B cell (primary cell): ENCODE measurements around the gene KCNA3. TPM values are rescaled to one million over a fixed set of nuclear protein-coding genes. Genes with fewer than 3 reads are reported as not detected.

Experiments
- ATAC-seq: fragments of 200-7000 bp; cut with Tn5 transposase; one replicate; pipeline ENCODE4 v1.10.0; 2021; ENCODE audit warnings: low read depth, mild to moderate bottlenecking, moderate number of reproducible peaks, moderate library complexity
- CTCF ChIA-PET: fragments of 350-600 bp; sonication (Branson Sonifier 250); formaldehyde crosslinking; loops from one replicate; lab custom pipeline; 2021; ENCODE audit warnings: antibody characterized with exemption, inconsistent platforms; lab: Charles Lee
- POLR2A ChIA-PET: fragments of 350-600 bp; sonication (Branson Sonifier 250); formaldehyde crosslinking; loops from one replicate; lab custom pipeline; 2021; ENCODE audit warnings: antibody characterized with exemption; lab: Charles Lee
- DNase-seq: peaks from one replicate; pipeline ENCODE4 v3.0.0; 2013
- H2AFZ ChIP-seq: 2 replicates; pipeline ENCODE4 v1.6.1; 2012; ENCODE audit warnings: mild to moderate bottlenecking, low read depth, low read length; ENCODE audit not compliant: insufficient read depth, poor library complexity, severe bottlenecking
- H3K27ac ChIP-seq, 2 donors: 1 replicate in 1 of 2; 2 replicates in 1 of 2; pipeline ENCODE4 v1.5.1; 2012 to 2013; ENCODE audit warnings: low read length in 2 of 2, mild to moderate bottlenecking in 2 of 2, moderate library complexity in 1 of 2
- H3K27me3 ChIP-seq, 4 experiments: fragments of 200-600 bp in 1 of 4; sonication (generic) in 1 of 4; replicated peaks in 1 of 4; 1 replicate in 2 of 4; 2 replicates in 2 of 4; pipeline versions ENCODE4 v1.6.1 to v1.7.0; 2013 to 2016; ENCODE audit warnings: low read length in 3 of 4, mild to moderate bottlenecking in 2 of 4, mixed read lengths in 1 of 4, moderate library complexity in 1 of 4; ENCODE audit not compliant: insufficient read depth in 4 of 4, control insufficient read depth in 3 of 4; ENCODE audit errors: control extremely low read depth in 1 of 4
- H3K36me3 ChIP-seq, 2 experiments: replicated peaks in 1 of 2; 1 replicate in 1 of 2; 2 replicates in 1 of 2; pipeline versions ENCODE4 v1.6.1 to v1.7.1; 2013; ENCODE audit warnings: low read length in 1 of 2; ENCODE audit not compliant: insufficient read depth in 2 of 2, control insufficient read depth in 1 of 2; ENCODE audit errors: control extremely low read depth in 1 of 2, extremely low read depth in 1 of 2
- H3K4me1 ChIP-seq, 2 donors: fragments of 200-600 bp in 1 of 2; sonication (generic) in 1 of 2; 1 replicate in 1 of 2; 2 replicates in 1 of 2; pipeline versions ENCODE4 v1.5.1 to v1.6.1; 2013 to 2017; ENCODE audit warnings: low read length in 2 of 2; ENCODE audit not compliant: control insufficient read depth in 2 of 2, insufficient read depth in 2 of 2
- H3K4me2 ChIP-seq: replicated peaks from 2 replicates; pipeline ENCODE3; 2012; ENCODE audit warnings: mild to moderate bottlenecking, low read depth, low read length; ENCODE audit not compliant: poor library complexity, severe bottlenecking
- H3K4me3 ChIP-seq, 5 experiments: fragments of 200-600 bp in 1 of 5; sonication (generic) in 1 of 5; 1 replicate in 3 of 5; 2 replicates in 2 of 5; pipeline versions ENCODE4 v1.5.1 to v1.7.0; 2011 to 2016; ENCODE audit warnings: low read length in 4 of 5, mild to moderate bottlenecking in 4 of 5, low read depth in 2 of 5, control low read depth in 1 of 5, moderate library complexity in 1 of 5; ENCODE audit not compliant: insufficient read depth in 1 of 5; ENCODE audit errors: control extremely low read depth in 1 of 5, extremely low read depth in 1 of 5
- H3K79me2 ChIP-seq: fragments of 200-600 bp; sonication (generic); one replicate; pipeline ENCODE4 v1.6.0; 2016; ENCODE audit warnings: low read length; ENCODE audit not compliant: control insufficient read depth, insufficient read depth
- H3K9ac ChIP-seq: fragments of 200-600 bp; sonication (generic); 2 replicates; pipeline ENCODE4 v1.6.1; 2017; ENCODE audit warnings: mild to moderate bottlenecking, low read length, moderate library complexity
- H3K9me3 ChIP-seq, 3 donors: one replicate each; pipeline versions ENCODE4 v1.6.1 to v1.7.1; 2013; ENCODE audit warnings: low read length in 2 of 3; ENCODE audit not compliant: control insufficient read depth in 2 of 3, insufficient read depth in 1 of 3; ENCODE audit errors: control extremely low read depth in 1 of 3
- H4K20me1 ChIP-seq: 2 replicates; pipeline ENCODE4 v1.6.0; 2012; ENCODE audit warnings: mild to moderate bottlenecking, low read length; ENCODE audit not compliant: insufficient read depth, control insufficient read depth, poor library complexity, severe bottlenecking
- H3K27ac Mint-ChIP-seq: one replicate; pipeline ENCODE4 v1.8.0; 2021; ENCODE audit warnings: mixed read lengths
- H3K27me3 Mint-ChIP-seq: one replicate; pipeline ENCODE4 v1.8.0; 2021; ENCODE audit warnings: mixed read lengths
- H3K4me1 Mint-ChIP-seq: one replicate; pipeline ENCODE4 v1.8.0; 2021; ENCODE audit warnings: mixed read lengths
- H3K4me3 Mint-ChIP-seq: one replicate; pipeline ENCODE4 v1.8.0; 2021; ENCODE audit warnings: mixed read lengths
- H3K9me3 Mint-ChIP-seq: one replicate; pipeline ENCODE4 v1.8.0; 2022; ENCODE audit warnings: mixed read lengths; ENCODE audit not compliant: insufficient read depth
- EZH2 ChIP-seq: IDR thresholded peaks from 2 replicates; pipeline ENCODE4 v1.6.1; 2012; ENCODE audit warnings: borderline replicate concordance, low read depth, mild to moderate bottlenecking, moderate library complexity, low read length; ENCODE audit not compliant: insufficient read depth, poor library complexity, severe bottlenecking
- WGBS: methylation state at CpG from one replicate; pipeline ENCODE4 v1.1.5; 2013; ENCODE audit warnings: missing lambda C conversion rate; ENCODE audit not compliant: insufficient coverage; 5-methylcytosine and 5-hydroxymethylcytosine counted together
- intact Hi-C: fragments of 100-400 bp; cut with micrococcal nuclease; formaldehyde crosslinking; loops from one replicate; pipeline ENCODE4 v1.10.0; 2022
- polyA plus RNA-seq: library from polyadenylated mRNA; depleted of rRNA; stranded (reverse); fragments of >200 nt; gene quantifications from 2 replicates; pipeline ENCODE4 v1.2.3, GENCODE V29; 2012
- total RNA-seq, 2 donors: library from RNA; stranded (reverse); fragments of 120-200 nt in 1 of 2; gene quantifications; 1 replicate in 1 of 2; 2 replicates in 1 of 2; pipeline versions ENCODE4 v1.2.3 to v1.2.4, GENCODE V29; 2013 to 2022
- TF ChIP-seq, protein P1 (sequence below): fragments of 200-600 bp; IDR thresholded peaks from one replicate; pipeline ENCODE4 v1.8.0; 2022; ENCODE audit warnings: antibody characterized with exemption, mild to moderate bottlenecking

Gene KCNA3
- total and polyA plus RNA-seq, 2 donors (not counting 1 experiment from before 2014, with no cell fraction given): 17.5 to 60.0 TPM

GRCh38 chr1:110687250-110687649 lies 12.5 kb upstream of the KCNA3 start:
- Histone ChIP-seq H3K27me3 (no peaks in the 10 kb centered on the region), H3K4me3 (no peak overlapping the region), H3K4me2 (no peak overlapping the region), H2AFZ (no peak overlapping the region), H3K36me3 (no peaks in the 10 kb centered on the region), H4K20me1 (no peaks in the 10 kb centered on the region), H3K9ac (no peak overlapping the region), H3K9me3 (no peaks in the 10 kb centered on the region), H3K79me2 (no peaks in the 10 kb centered on the region), H3K27ac (no peak overlapping the region), H3K4me1 (no peaks in the 10 kb centered on the region)
- ChIA-PET POLR2A (no interaction called here), CTCF (interaction anchor here (1.0 to 2.3 kb wide), 4 partner anchors 15 to 73 kb away, joined by 3 to 15 read pairs (median 8); no protein-coding TSS in a partner anchor)
- DNase-seq (no peak), ATAC-seq (no peak)
- Mint-ChIP-seq H3K27ac (no peak overlapping the region), H3K27me3 (peaks cover 12% of the 10 kb centered on the region), H3K9me3 (no peaks in the 10 kb centered on the region), H3K4me3 (no peak overlapping the region), H3K4me1 (peaks cover 3% of the 10 kb centered on the region)
- intact Hi-C loops: no loop called here
- no CpG with 5 or more reads among the region's 1 CpG for WGBS
- TF ChIP-seq, protein P1, sequence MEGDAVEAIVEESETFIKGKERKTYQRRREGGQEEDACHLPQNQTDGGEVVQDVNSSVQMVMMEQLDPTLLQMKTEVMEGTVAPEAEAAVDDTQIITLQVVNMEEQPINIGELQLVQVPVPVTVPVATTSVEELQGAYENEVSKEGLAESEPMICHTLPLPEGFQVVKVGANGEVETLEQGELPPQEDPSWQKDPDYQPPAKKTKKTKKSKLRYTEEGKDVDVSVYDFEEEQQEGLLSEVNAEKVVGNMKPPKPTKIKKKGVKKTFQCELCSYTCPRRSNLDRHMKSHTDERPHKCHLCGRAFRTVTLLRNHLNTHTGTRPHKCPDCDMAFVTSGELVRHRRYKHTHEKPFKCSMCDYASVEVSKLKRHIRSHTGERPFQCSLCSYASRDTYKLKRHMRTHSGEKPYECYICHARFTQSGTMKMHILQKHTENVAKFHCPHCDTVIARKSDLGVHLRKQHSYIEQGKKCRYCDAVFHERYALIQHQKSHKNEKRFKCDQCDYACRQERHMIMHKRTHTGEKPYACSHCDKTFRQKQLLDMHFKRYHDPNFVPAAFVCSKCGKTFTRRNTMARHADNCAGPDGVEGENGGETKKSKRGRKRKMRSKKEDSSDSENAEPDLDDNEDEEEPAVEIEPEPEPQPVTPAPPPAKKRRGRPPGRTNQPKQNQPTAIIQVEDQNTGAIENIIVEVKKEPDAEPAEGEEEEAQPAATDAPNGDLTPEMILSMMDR: no peak
- TF ChIP-seq EZH2: no peak

DNA sequence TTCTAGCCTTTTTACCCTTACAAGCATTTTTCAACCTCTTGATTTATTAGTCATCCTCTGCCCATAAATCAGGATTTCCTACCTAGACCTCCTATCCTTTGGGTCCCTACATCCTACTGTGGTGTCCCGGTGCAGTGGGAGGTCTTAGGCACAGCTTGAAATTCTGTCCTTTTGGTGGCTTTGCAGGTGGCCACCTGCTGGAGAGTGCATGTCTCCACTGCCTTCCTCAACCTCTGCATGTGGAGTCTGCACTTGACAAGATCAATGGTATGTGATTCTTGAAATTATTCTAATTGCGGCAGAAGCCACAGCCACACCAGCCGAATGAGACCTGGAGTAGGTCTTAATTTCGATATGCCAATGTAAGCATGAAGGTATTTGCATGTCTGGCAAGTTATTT lies 11.4 kb upstream of the KCNA3 start:
- intact Hi-C loops: loop anchor here (1.0 kb wide), 1 partner anchor 56 kb away; no protein-coding TSS in a partner anchor
- peak; percentile 78 for ATAC-seq
- no peak for TF ChIP-seq EZH2
- TF ChIP-seq, protein P1: peak; percentile 31

More for the DNA sequence above, 11.4 kb upstream of the KCNA3 start:
- Mint-ChIP-seq H3K9me3 (no peaks in the 10 kb centered on the region), H3K27me3 (peaks cover 12% of the 10 kb centered on the region), H3K4me3 (no peak overlapping the region), H3K27ac (no peak overlapping the region), H3K4me1 (peaks cover 3% of the 10 kb centered on the region)
- ChIA-PET POLR2A (no interaction called here), CTCF (interaction anchor here (0.8 to 2.3 kb wide), 9 partner anchors 8 to 80 kb away, joined by 3 to 15 read pairs (median 4); partner anchors contain the start of gene KCNA3)
- peak; percentile 48 for DNase-seq
- Histone ChIP-seq H3K27ac (no peak overlapping the region), H3K9ac (no peak overlapping the region), H3K4me3 (no peak overlapping the region), H3K79me2 (no peaks in the 10 kb centered on the region), H3K27me3 (no peaks in the 10 kb centered on the region), H4K20me1 (no peaks in the 10 kb centered on the region), H3K36me3 (no peaks in the 10 kb centered on the region), H3K4me2 (no peak overlapping the region), H2AFZ (no peak overlapping the region), H3K9me3 (no peaks in the 10 kb centered on the region), H3K4me1 (no peaks in the 10 kb centered on the region)
- 48% methylated on average over 3 of the region's 4 CpGs for WGBS
